HG02759 (cell line): ENCODE measurements around the gene APOL6.

Source experiments
- ATAC-seq: cut with Tn5 transposase; IDR thresholded peaks from one replicate; pipeline ENCODE4 v1.9.1; 2021; ENCODE audit warnings: mild to moderate bottlenecking, moderate library complexity; ENCODE audit not compliant: unreplicated experiment

Gene APOL6, protein sequence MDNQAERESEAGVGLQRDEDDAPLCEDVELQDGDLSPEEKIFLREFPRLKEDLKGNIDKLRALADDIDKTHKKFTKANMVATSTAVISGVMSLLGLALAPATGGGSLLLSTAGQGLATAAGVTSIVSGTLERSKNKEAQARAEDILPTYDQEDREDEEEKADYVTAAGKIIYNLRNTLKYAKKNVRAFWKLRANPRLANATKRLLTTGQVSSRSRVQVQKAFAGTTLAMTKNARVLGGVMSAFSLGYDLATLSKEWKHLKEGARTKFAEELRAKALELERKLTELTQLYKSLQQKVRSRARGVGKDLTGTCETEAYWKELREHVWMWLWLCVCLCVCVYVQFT

DNA sequence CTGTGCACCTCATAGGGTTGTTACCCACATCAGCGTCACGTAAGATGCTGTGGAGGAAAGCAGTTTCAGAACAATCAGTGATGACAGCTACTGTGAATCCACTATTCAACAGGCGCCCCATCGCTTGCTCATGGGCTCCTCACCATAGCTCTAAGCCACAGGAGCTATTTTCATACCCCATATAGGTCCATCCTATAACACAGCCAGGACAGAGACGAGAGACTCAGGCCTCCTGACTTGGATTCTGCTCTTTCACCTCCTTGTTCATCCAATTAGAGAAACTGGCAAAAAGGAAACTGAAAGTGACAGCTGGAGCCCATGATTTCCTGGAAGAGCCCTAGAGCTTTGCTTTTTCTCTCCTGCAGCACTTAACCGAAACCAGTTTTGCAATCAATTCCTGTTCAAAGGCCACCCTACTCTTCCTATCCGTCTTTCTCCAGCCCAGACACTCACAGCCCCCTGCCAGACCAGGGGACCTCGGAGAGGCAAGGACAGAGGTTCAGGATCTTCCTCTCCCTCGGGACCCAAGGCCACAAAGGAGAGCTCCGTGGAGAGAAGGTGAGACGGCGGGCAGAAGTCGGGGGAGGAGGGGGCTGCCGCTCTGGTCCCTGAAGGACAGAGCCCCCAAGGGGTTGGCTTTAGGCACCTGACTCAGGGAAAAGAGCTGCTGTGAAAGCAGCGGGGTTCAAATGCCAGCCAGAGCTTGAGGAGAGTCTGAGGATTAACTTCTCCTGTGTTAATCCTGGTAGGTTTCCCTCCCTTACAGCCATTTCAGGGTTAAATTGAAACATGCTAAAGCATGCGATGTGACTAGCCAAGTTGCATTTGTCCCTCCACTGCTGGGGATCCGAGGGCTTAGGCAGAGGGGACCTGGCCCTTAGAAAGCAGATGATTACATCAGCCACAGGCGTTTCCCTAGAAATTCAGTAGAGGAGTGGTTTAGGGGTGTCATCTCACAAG is at the start of gene APOL6:
APOL6 (plus strand) TSS at position 381 of the 960 bp plus-strand sequence. CDS start 7,980 bp downstream, outside the sequence.
- ATAC-seq = peak; percentile 59

DNA sequence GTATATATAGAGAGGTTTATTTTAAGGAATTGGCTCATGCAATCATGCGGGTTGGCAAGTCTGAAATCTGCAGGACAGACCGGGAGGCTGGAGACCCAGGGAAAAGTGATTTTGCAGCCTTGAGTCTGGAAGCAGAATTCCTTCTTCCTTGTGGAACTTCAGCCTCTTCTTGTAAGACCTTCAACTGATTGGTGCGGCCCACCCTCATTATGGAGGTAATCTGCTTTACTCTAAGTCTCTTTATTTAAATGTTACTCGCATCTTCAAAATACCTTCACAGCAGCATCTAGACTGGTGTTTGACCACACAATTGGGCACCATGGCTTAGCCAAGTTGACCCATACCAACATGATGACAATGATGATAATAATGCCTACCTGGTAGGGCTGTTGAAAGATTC is 48.9 kb upstream of the APOL6 start:
- ATAC-seq = no peak

DNA sequence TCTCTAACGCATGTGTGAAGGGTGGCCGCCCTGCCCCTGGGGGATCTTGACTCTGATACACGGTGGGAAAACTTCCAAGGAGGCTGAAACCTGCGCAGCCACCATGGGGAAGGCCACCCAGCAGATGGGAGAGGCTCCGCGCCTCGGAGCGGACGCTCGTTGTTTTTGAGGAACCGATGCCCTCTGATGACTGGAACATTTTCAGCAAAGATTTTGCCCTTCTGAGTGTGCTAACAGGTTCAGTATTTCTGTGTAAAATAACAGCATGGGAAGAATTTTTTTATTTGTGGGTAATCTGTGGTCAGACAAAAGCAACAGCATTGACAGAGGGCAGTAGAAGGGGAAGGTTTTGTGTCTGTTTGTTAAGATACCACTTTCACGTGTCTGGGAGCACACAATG is 47.8 kb upstream of the APOL6 start:
- ATAC-seq = no peak

DNA sequence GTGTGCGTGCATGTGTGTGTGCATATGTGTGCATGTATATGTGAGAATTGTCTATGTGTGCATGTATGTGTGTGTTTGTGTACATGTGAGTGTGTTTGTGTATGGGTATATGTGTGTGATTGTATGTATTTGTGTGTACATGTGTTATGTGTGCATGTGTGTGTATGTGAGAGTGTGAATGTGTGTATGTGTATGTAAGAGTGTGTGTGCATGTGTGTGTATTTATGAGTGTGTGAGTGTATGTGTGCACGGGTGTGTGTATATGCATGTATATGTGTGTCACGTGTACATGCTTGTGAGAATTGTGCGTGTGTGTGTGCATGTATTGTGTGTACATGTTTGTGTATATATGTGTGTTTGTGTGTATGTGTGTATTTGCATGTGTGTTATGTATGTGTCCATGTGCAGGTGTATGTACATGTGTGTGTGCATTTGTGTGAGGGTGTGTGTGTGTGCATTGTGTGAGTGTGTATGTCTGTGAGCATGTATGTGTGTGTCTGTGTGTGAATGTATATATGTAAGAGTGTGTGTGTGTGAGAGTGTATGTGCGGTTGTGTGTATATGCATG is 47.1 kb upstream of the APOL6 start:
- no peak for ATAC-seq

DNA sequence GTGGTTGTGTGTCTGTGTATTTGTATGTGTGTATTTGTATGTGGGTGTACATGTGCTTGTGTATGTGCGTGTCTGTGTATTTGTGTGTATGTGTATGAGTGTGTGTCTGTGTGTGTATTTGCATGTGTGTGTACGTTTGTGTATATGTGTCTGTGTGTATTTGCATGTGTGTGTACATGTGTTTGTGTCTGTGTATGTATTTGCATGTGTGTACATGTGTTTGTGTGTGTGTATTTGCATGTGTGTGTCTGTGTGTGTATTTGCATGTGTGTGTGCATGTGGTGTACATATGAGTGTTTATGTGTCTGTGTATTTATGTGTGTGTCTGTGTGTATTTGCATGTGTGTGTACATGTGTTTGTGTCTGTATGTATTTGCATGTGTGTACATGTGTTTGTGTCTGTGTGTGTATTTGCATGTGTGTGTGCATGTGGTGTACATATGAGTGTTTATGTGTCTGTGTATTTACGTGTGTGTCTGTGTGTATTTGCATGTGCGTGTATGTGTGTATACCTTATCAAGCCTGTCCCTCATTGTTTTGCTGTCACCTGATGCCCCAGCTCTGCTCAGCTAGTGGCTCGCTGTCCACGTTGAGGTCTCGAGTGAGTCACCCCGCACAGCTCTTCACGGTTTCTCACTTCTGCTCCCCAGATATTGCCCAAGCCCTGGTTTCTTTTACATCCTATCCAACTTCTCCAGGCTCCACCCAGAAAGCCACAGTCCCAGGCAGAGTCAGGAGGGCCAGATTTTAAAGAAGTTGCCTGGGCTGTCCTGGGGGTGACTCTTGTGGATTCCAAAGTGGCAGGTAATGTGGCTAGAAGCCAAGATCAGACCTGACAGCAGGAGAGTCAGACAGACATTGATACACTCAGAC is 46.3 kb upstream of the APOL6 start:
- no peak for ATAC-seq

DNA sequence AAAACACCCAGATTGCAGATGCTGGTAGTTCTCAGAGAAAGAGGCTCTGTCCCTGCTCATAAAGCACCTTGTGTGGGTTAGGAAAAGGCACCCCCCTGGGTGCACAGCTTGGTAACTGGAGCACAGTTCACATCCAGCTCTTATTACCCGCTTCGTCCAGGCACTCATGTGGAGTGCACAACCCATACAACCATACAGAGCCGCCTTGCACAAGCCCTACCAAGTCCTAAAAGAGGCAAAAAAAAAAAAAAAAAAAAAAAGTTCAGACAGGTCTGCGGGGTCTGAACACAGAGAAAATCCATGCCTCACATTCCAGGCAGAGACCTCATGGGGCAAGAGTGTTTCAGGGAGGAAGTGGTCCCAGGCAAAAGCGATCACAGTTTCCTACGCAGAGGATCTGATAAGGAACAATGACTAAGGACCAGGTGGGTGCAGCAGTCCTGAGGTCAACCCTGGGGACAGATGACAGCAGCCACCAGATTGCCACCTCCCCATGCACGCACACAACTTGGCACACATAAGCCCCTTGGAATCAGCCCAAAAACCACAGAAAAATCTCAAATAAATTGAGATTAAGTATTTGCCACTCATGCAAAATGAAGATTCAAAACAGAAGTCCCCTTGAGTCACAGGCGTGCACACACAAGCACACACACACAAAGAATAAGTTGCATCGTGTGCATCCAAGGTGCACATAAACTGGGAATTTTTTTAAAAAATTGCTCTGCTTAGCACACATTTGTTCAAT is 43.5 kb upstream of the APOL6 start:
- no peak for ATAC-seq

DNA sequence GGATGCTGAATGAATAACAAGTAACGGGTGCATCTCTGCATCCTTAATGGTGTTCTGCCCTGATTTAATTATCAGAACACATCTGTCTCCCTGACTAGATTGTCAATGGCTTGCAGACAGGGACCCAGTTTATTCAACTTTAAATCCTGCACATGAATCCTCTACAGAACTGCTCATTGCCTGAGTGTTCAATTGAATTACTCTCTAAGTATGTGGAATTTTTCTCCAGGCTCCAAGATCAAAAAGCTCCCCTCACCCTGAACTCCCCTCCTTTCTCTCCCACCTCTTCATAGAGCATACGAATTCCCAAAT is 42.9 kb upstream of the APOL6 start:
- ATAC-seq = no peak

DNA sequence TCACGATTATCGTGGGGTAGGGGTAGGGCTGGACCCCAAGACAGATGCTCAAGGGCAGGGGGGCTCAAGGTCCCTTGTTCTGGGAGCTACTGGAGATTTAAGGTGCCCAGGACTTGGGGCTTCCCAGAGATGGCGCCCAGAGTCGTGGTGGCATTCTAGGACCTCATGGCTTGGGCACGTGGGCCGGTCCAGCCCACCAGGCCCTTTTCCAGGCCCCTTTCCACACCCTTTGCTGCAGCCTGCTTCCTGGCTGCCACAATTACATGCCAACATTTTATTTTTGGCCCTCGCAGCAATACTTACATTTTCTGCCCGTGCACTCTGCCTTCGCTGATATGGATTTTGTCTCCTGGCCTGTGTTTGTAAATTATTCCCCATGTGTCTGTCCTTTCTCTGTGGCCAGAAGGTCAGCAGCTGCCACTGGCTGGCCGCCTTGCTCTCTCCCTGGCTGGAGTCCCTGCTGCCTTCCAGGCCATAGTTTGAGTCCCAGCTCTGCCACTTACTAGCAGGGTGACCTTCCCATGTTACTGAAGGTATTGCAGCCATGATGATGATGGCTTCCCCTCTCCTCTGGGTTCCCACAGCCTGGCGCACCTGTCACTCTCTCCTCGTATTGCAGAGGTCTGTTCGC is 42.3 kb upstream of the APOL6 start:
- no peak for ATAC-seq

DNA sequence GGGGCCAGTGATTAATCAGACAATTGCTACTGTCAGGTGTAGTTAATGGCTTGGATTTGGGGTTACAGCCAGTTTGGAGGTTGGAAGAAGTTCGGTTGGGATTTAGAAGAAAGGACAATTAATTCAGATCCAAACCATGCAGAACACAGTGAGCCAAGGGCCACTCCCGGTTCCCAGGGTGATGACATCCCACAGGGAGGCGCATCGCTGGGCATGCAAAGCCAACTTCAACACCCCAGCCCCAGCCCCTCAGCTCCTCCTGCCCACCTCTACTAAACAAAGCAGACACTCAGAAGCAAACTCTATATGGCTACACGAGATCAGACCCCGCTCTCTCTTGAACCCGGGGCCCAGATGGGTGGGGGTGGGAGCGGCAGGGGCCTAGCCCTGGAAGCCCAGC is 41.3 kb upstream of the APOL6 start:
- ATAC-seq = no peak

DNA sequence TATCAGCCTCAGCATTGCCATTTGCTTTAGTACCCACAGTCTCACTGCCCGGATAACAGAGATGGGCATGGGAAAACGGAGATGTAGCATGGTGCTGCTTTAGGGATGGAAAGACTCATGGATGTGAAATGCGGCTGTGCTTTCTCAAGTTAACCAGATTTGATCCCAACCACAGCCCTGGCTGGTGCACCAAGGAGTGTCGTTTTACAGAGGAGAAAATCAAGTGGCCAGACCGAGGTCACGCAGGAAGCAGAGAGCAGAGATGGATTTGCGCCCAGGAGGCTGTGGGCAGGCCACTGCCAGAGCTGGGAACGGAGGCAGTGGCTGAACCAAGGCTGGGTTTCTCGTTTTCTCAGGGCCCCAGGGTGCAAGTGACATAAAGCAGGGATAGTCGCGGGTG is 40.2 kb upstream of the APOL6 start:
- ATAC-seq = no peak

DNA sequence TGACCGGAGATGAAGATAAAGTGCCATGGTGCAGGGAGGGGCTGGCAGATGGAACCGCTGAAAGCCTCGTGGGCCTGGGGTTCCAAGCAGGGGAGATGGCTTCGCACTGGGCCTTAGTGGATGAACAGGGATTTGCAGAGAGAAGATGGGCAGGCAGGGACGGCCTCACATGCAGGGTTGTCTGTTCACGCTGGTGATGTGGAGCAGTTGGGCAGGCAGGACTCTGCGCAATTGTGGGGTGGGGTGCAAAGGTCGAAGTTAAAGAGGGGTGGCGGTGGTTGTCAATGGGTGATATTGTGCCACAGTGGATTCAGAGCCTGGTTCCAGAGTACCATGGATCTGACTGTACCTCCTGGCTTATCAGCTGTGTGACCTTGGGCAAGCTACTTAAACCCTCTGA is 39.0 kb upstream of the APOL6 start:
- no peak for ATAC-seq

DNA sequence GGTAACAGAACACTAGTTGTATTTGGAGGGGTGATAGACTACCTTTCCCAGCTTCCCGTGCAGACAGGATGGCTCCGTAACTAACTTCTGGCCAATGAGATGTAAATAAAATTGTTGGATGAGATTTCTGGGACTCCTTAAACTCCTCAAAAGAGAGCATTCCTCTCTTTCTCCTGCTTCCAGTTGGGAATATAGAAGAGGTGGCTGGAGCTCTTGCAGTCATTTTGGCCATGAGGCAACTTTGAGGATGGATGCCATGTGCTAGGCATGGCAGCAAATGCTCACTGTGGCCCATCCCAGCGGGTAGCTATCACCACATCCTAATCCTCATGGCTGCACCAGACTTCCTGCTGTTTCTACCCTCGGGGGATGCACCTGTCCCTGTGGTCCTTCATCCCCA is 38.5 kb upstream of the APOL6 start:
- ATAC-seq = no peak

DNA sequence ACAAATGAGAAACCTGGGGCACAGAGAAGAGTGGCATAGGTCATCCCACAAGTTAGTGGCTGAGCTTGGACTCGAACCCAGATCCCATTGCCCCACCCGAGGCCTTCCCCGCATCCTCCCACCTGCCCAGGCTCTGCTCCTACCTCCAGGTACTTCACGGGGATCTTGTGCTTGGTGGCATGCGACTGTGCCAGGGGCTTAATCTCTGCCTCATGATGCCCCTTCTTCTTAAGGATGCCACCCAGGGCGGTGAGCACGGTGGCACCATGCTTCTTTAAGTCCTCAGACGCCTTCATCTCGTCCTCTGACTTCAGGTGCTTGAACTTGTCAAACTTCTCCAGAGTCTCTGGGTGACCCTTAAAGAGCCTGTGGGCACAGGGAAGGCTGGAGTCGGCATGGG is 37.5 kb upstream of the APOL6 start:
- no peak for ATAC-seq

DNA sequence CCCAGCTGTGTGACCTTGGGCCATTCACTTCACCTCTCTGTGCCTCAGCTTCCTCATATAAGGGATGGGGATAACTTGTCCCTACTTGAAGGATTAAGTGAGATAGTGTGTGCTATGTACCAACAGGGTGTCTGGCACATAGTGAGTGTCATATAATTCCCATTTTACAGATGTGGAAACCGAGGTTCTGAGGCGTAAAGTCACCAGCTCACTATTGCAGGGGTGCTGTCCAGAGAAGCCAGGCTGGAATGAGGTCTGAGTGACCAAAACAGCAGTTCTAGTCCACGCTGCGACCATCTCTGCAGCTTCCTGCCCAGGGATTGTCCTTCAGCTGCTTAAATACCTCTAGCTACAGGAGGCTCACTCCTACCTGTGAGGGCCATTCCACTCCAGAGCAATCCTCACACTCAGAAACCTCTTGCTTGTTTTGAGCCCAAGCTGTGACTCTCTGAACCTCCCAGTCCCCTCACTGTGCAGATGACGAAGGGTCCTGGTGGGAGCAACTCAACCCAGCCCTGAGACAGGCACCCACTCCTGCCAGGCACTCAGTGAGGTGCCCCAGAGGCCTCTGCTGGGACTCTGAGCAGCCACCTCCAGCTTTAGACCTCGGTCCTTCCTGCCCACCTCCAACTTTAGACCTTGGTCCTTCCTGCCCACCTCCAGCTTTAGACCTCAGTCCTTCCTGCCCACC is 36.9 kb upstream of the APOL6 start:
- ATAC-seq = no peak

DNA sequence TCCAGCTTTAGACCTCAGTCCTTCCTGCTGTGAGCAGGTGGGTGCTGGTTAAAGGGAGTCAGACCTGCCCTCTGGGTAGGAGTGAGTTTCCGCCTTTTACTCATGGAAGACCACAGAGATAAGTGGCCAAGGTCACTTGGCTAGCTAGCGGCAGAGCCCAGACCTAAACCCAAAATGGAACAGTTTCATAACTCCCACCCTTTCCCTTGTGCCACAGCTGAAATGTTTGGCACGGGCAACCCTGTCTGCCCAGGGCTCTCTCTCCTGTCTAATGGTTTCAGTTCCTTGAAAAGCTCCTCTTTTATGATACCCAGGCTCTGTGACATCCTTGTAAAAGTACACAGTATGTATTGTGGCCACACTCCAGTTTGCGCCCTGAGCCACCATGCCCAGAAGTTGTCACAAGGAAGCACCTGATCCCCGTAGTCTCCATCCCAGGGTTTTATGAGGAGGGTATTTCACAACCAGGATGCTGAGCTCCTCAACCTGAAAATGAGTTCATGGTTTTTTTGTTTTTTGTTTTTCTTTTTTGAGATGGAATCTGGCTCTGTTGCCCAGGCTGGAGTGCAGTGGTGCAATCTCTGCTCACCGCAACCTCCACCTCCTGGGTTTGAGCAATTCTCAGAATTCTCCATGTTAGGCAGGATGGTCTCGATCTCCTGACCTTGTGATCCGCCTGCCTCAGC is 36.2 kb upstream of the APOL6 start:
- ATAC-seq = no peak

DNA sequence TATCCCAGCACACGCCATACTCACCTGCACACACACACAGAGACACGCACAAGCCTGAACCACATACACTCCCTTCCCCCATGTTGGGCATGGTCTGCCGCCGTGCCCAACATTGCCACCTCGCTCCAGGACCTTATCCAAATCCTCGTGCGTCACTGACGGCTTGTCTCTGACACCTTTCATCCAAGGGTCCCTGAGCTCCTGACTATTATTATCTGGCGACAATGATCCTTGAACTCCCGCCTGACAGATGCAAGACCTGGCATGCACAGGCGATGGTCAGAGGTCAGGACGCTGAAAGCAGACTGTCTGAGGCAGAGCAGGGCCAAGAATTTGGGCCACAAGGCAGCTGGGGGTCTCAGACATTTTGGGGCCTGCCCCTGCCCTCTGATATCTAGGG is 35.3 kb upstream of the APOL6 start:
- no peak for ATAC-seq

DNA sequence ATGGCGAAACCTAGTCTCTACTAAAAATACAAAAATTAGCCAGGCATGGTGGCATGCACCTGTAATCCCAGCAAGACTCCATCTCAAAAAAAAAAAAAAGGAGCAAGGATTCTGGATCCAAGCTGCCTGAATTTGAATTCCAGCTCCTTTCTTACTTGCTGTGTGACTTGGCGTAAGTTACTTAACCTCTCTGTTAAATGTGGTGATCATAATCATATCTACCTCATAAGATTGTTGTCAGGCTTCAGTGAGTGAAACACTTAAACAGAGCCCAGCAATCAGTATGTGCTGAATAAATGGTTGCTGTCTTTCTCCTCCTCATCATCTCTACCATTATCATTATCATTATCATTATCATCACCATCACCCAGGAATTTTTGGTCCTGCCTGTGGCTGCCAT is 33.8 kb upstream of the APOL6 start:
- ATAC-seq = no peak

DNA sequence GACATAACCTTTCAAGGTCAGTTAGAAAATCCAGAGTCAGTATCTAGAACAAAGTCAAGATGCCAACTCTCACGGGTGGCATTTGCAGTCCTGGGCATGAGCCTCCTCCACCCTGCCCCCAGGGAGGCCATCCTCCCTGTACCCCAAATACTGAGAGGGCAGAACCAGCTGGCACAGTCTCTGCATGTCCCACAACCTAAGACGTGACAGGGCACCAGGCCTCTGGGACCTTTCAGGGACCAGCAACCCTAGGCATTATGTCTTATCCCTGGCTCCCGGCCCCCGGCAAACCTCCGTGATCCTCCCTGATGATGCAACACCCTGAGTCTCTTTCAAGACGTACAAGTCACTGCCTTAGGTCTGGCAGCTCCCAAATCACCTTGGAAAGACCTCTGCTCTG is 33.1 kb upstream of the APOL6 start:
- ATAC-seq = no peak

DNA sequence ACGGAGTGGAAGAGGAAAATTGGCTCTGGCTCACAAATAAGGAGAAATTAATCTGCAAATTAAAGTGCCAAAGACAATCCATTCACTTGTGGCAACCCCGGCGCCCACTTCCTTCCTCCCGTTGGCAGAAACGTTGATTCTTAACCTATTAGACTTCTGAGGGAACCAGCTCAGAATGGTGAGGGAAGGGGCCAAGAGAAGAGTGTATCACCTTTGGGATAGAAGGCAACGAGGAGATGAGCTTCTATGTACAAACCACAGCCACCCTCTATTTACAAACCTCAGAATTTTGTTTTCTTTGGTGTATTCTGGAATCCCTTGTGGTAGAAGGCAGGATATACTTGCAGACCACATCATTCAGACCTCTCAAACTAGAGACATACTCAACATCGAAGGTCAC is 32.2 kb upstream of the APOL6 start:
- no peak for ATAC-seq
